Measurements from ENCODE around the gene DENND1A. TPM values are rescaled to one million over a fixed set of nuclear protein-coding genes. Genes with fewer than 3 reads are reported as not detected.

Gene DENND1A
- total and polyA plus RNA-seq, 2 of the 13 experiments (the other 11 are each of a cell fraction or from before 2014, with no cell fraction given): 14.8 to 30.1 TPM

DNA sequence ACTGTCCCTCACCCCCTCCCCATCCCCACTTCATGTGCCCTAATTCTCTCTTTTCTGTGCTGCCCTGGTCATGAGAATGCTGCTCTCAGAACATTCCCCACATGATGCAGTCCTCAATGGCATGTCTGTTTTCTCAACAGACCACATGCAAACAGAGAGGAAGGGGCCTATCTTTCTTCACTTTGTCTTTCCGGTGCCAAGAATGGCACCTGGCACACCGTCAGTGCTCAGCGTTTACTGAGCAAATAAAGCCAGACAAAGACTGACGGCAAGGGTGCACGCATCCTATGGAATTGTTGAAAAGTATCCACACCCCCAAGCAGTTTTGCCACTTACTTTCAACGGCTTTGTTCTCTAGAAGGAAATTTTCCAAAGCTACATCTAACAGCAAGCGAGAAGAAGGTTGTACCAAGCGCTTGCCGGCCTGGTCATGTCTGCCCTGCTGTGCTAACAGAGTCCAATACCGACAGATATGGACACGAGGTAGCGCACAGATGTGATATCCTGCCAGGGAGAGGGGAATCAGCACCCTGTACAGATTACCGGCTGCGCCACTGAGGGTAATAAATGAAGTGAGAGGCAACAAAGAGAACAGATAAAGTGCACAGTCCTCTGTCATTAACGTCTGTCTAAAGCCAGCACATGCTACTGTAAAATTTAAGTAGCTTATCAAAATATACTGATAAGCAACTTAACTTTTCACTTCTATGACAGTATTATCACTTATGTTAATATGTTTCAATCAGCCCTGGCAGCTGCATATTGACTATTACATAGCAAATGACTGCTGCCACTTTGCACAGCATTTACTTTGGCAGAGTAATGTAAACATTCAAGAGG, 251.7 kb downstream of the DENND1A start (continued):
- TF ChIP-seq, protein P1, sequence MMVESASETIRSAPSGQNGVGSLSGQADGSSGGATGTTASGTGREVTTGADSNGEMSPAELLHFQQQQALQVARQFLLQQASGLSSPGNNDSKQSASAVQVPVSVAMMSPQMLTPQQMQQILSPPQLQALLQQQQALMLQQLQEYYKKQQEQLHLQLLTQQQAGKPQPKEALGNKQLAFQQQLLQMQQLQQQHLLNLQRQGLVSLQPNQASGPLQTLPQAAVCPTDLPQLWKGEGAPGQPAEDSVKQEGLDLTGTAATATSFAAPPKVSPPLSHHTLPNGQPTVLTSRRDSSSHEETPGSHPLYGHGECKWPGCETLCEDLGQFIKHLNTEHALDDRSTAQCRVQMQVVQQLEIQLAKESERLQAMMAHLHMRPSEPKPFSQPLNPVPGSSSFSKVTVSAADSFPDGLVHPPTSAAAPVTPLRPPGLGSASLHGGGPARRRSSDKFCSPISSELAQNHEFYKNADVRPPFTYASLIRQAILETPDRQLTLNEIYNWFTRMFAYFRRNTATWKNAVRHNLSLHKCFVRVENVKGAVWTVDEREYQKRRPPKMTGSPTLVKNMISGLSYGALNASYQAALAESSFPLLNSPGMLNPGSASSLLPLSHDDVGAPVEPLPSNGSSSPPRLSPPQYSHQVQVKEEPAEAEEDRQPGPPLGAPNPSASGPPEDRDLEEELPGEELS (CRISPR knock-in tag; IDR thresholded peaks at IDR 0.05): peak; percentile 64; the same call in 1 of the 2 replicates
- TF ChIP-seq TAF15 (IDR thresholded peaks at IDR 0.05; ENCODE audit: low read depth, low read length, poor library complexity, severe bottlenecking) (no peak), ARHGAP35 (CRISPR knock-in tag; IDR thresholded peaks at IDR 0.05; ENCODE audit: borderline replicate concordance) (no peak), DNMT3B (CRISPR knock-in tag; conservative IDR thresholded peaks at IDR 0.05) (peak; percentile 95), ELF3 (CRISPR knock-in tag; IDR thresholded peaks at IDR 0.05) (peak; percentile 39; the same call in 1 of the 2 replicates), SOX6 (IDR thresholded peaks at IDR 0.05) (no peak), SOX6 (CRISPR knock-in tag; IDR thresholded peaks at IDR 0.05) (peak; percentile 63), GATAD2A (CRISPR knock-in tag; IDR thresholded peaks at IDR 0.05) (peak; percentile 82), NCOR1 (IDR thresholded peaks at IDR 0.05; ENCODE audit: borderline replicate concordance, low read length) (no peak), ZFX (CRISPR knock-in tag; IDR thresholded peaks at IDR 0.05; ENCODE audit: low read depth) (peak; percentile 24; the same call in 1 of the 2 replicates), MAFF (IDR thresholded peaks at IDR 0.05; ENCODE audit: low read depth, low read length) (no peak), FOXJ3 (CRISPR knock-in tag; IDR thresholded peaks at IDR 0.05; ENCODE audit: borderline replicate concordance) (peak; percentile 70), PPARG (CRISPR knock-in tag; conservative IDR thresholded peaks at IDR 0.05) (0 out of 2 replicates have a peak, but pooled peaks have one; percentile 37), ZNF839 (CRISPR knock-in tag; IDR thresholded peaks at IDR 0.05; ENCODE audit: borderline replicate concordance) (no peak), ZNF3 (CRISPR knock-in tag; IDR thresholded peaks at IDR 0.05) (no peak), SRSF4 (IDR thresholded peaks at IDR 0.05; ENCODE audit: low read depth, low read length, poor library complexity, severe bottlenecking) (no peak), DNMT1 (CRISPR knock-in tag; IDR thresholded peaks at IDR 0.05) (no peak), TBL1XR1 (IDR thresholded peaks at IDR 0.05; ENCODE audit: borderline replicate concordance, low read length, partially characterized antibody) (no peak), PCBP2 (optimal IDR thresholded peaks at IDR 0.05; ENCODE audit: low read depth, low read length, poor library complexity, severe bottlenecking) (peak; percentile 35), HNRNPUL1 (IDR thresholded peaks at IDR 0.05; ENCODE audit: low read depth, low read length) (no peak), SOX13 (IDR thresholded peaks at IDR 0.05) (peak; percentile 91), SOX13 (CRISPR knock-in tag; conservative IDR thresholded peaks at IDR 0.05 in 1 of 2, IDR thresholded peaks at IDR 0.05 in 1 of 2) (peak in 1 of 2 experiments; percentile 95; a peak in 2 of 4 replicates)
- TF ChIP-seq, protein P2, sequence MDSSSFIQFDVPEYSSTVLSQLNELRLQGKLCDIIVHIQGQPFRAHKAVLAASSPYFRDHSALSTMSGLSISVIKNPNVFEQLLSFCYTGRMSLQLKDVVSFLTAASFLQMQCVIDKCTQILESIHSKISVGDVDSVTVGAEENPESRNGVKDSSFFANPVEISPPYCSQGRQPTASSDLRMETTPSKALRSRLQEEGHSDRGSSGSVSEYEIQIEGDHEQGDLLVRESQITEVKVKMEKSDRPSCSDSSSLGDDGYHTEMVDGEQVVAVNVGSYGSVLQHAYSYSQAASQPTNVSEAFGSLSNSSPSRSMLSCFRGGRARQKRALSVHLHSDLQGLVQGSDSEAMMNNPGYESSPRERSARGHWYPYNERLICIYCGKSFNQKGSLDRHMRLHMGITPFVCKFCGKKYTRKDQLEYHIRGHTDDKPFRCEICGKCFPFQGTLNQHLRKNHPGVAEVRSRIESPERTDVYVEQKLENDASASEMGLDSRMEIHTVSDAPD (CRISPR knock-in tag; IDR thresholded peaks at IDR 0.05): 0 out of 2 replicates have a peak, but pooled peaks have one; percentile 27
- TF ChIP-seq, protein P3, sequence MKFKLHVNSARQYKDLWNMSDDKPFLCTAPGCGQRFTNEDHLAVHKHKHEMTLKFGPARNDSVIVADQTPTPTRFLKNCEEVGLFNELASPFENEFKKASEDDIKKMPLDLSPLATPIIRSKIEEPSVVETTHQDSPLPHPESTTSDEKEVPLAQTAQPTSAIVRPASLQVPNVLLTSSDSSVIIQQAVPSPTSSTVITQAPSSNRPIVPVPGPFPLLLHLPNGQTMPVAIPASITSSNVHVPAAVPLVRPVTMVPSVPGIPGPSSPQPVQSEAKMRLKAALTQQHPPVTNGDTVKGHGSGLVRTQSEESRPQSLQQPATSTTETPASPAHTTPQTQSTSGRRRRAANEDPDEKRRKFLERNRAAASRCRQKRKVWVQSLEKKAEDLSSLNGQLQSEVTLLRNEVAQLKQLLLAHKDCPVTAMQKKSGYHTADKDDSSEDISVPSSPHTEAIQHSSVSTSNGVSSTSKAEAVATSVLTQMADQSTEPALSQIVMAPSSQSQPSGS (CRISPR knock-in tag; IDR thresholded peaks at IDR 0.05): no peak
- TF ChIP-seq, protein P4, sequence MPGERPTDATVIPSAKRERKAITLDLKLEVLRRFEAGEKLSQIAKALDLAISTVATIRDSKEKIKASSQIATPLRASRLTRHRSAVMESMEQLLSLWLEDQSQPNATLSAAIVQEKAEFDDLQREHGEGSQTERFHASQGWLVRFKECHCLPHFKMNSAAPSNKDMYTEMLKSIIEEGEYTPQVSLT (CRISPR knock-in tag; IDR thresholded peaks at IDR 0.05; ENCODE audit: borderline replicate concordance, low read depth): no peak
